ENCODE results near the gene WNK4. TPM values are rescaled to one million over a fixed set of nuclear protein-coding genes. Genes with fewer than 3 reads are reported as not detected.

Gene WNK4
- total RNA-seq, 1 experiment from 2014 or later: 1.5 TPM

DNA sequence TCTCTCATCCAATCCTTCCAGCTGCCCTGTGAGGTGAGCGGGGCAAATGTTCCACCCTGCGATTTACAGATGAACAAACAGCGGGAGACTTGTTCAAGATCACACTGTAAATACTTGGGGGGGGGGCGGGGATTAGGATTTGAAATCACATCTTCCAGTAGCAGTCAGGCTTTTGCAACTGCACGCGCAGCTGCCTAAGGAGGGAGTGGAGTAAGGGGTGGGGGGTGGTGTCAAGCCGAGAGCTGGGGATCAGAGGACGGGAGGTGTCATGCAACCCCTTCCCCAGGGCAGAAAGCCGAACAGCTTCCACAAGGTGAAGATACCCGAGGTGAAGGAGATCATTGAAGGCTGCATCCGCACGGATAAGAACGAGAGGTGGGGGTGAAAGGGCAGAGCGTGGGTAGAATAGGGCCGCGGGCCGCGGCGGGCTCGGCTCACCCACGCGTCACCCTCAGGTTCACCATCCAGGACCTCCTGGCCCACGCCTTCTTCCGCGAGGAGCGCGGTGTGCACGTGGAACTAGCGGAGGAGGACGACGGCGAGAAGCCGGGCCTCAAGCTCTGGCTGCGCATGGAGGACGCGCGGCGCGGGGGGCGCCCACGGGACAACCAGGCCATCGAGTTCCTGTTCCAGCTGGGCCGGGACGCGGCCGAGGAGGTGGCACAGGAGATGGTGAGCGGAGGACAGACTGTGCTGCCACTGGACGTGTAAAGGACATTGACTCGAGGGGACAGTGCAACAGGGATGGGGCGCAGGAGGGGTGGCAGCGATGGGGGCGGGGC is 4.6 kb downstream of the WNK4 start:
- no peak overlapping the region for H3K27ac Mint-ChIP-seq
- no peaks in the 10 kb centered on the region for H3K36me3 Mint-ChIP-seq
- H3K4me3 Mint-ChIP-seq: no peak overlapping the region
- POLR2A ChIA-PET: no interaction called here
- H3K9me3 Mint-ChIP-seq: no peaks in the 10 kb centered on the region
- CTCF ChIA-PET: interaction anchor here (1.2 to 2.8 kb wide), 2 partner anchors 22 to 207 kb away, joined by 3 to 10 read pairs; partner anchors contain the start of gene PSMC3IP
- ATAC-seq (no peak), DNase-seq (ENCODE audit: low spot score) (no peak)
- peaks cover 68% of the 10 kb centered on the region for H3K27me3 Mint-ChIP-seq (ENCODE audit: low read depth)
- TF ChIP-seq ELF4 (CRISPR knock-in tag; IDR thresholded peaks at IDR 0.05; ENCODE audit: low read depth): no peak
- no peak for TF ChIP-seq ZNF232 (CRISPR knock-in tag; IDR thresholded peaks at IDR 0.05)
- TF ChIP-seq, protein P1, sequence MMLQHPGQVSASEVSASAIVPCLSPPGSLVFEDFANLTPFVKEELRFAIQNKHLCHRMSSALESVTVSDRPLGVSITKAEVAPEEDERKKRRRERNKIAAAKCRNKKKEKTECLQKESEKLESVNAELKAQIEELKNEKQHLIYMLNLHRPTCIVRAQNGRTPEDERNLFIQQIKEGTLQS (CRISPR knock-in tag; conservative IDR thresholded peaks at IDR 0.05): no peak
- TF ChIP-seq, protein P2, sequence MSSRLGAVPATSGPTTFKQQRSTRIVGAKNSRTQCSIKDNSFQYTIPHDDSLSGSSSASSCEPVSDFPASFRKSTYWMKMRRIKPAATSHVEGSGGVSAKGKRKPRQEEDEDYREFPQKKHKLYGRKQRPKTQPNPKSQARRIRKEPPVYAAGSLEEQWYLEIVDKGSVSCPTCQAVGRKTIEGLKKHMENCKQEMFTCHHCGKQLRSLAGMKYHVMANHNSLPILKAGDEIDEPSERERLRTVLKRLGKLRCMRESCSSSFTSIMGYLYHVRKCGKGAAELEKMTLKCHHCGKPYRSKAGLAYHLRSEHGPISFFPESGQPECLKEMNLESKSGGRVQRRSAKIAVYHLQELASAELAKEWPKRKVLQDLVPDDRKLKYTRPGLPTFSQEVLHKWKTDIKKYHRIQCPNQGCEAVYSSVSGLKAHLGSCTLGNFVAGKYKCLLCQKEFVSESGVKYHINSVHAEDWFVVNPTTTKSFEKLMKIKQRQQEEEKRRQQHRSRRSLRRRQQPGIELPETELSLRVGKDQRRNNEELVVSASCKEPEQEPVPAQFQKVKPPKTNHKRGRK (CRISPR knock-in tag; IDR thresholded peaks at IDR 0.05; ENCODE audit: borderline replicate concordance): no peak
- peaks cover 13% of the 10 kb centered on the region for H3K4me1 Mint-ChIP-seq

DNA sequence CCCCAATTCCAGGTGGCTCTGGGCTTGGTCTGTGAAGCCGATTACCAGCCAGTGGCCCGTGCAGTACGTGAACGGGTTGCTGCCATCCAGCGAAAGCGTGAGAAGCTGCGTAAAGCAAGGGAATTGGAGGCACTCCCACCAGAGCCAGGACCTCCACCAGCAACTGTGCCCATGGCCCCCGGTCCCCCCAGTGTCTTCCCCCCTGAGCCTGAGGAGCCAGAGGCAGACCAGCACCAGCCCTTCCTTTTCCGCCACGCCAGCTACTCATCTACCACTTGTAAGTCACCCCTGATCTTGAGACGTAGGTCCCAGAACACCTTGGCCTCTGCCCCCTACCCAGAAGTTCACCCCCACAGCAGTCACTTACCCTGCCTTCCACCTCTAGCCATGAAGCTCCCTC is 6.9 kb downstream of the WNK4 start:
- no peak for TF ChIP-seq FOXJ3 (CRISPR knock-in tag; IDR thresholded peaks at IDR 0.05; ENCODE audit: borderline replicate concordance)
- TF ChIP-seq HMGA2 (CRISPR knock-in tag; IDR thresholded peaks at IDR 0.05): no peak
- TF ChIP-seq CREM (CRISPR knock-in tag; IDR thresholded peaks at IDR 0.05): no peak
- TF ChIP-seq MYBL2 (CRISPR knock-in tag; IDR thresholded peaks at IDR 0.05): no peak
- no peak for TF ChIP-seq ESRRA (CRISPR knock-in tag; IDR thresholded peaks at IDR 0.05; ENCODE audit: borderline replicate concordance)
- no peak for TF ChIP-seq ZBTB21 (CRISPR knock-in tag; IDR thresholded peaks at IDR 0.05; ENCODE audit: borderline replicate concordance)
- no peak for TF ChIP-seq TEAD4 (CRISPR knock-in tag; IDR thresholded peaks at IDR 0.05)
- TF ChIP-seq ZNF671 (CRISPR knock-in tag; IDR thresholded peaks at IDR 0.05): no peak
- no peak for TF ChIP-seq GRHL2 (CRISPR knock-in tag; IDR thresholded peaks at IDR 0.05; ENCODE audit: insufficient replicate concordance, severe bottlenecking)
- no peak for TF ChIP-seq IRF2 (CRISPR knock-in tag; IDR thresholded peaks at IDR 0.05; ENCODE audit: borderline replicate concordance, low read depth)
- no peak for TF ChIP-seq ZNF416 (CRISPR knock-in tag; IDR thresholded peaks at IDR 0.05)
- TF ChIP-seq ZNF219 (CRISPR knock-in tag; IDR thresholded peaks at IDR 0.05; ENCODE audit: borderline replicate concordance): no peak
- no peak for TF ChIP-seq ZNF396 (CRISPR knock-in tag; IDR thresholded peaks at IDR 0.05; ENCODE audit: borderline replicate concordance)
- no peak for TF ChIP-seq NFATC4 (CRISPR knock-in tag; IDR thresholded peaks at IDR 0.05)
- TF ChIP-seq, protein P3, sequence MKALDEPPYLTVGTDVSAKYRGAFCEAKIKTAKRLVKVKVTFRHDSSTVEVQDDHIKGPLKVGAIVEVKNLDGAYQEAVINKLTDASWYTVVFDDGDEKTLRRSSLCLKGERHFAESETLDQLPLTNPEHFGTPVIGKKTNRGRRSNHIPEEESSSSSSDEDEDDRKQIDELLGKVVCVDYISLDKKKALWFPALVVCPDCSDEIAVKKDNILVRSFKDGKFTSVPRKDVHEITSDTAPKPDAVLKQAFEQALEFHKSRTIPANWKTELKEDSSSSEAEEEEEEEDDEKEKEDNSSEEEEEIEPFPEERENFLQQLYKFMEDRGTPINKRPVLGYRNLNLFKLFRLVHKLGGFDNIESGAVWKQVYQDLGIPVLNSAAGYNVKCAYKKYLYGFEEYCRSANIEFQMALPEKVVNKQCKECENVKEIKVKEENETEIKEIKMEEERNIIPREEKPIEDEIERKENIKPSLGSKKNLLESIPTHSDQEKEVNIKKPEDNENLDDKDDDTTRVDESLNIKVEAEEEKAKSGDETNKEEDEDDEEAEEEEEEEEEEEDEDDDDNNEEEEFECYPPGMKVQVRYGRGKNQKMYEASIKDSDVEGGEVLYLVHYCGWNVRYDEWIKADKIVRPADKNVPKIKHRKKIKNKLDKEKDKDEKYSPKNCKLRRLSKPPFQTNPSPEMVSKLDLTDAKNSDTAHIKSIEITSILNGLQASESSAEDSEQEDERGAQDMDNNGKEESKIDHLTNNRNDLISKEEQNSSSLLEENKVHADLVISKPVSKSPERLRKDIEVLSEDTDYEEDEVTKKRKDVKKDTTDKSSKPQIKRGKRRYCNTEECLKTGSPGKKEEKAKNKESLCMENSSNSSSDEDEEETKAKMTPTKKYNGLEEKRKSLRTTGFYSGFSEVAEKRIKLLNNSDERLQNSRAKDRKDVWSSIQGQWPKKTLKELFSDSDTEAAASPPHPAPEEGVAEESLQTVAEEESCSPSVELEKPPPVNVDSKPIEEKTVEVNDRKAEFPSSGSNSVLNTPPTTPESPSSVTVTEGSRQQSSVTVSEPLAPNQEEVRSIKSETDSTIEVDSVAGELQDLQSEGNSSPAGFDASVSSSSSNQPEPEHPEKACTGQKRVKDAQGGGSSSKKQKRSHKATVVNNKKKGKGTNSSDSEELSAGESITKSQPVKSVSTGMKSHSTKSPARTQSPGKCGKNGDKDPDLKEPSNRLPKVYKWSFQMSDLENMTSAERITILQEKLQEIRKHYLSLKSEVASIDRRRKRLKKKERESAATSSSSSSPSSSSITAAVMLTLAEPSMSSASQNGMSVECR (CRISPR knock-in tag; IDR thresholded peaks at IDR 0.05; ENCODE audit: borderline replicate concordance): no peak
- TF ChIP-seq, protein P4, sequence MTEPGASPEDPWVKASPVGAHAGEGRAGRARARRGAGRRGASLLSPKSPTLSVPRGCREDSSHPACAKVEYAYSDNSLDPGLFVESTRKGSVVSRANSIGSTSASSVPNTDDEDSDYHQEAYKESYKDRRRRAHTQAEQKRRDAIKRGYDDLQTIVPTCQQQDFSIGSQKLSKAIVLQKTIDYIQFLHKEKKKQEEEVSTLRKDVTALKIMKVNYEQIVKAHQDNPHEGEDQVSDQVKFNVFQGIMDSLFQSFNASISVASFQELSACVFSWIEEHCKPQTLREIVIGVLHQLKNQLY (CRISPR knock-in tag; IDR thresholded peaks at IDR 0.05): no peak

More for the DNA sequence above, 6.9 kb downstream of the WNK4 start:
- Mint-ChIP-seq H3K27ac (no peak overlapping the region), H3K4me1 (peaks cover 8% of the 10 kb centered on the region), H3K4me3 (no peak overlapping the region), H3K36me3 (no peaks in the 10 kb centered on the region), H3K9me3 (no peaks in the 10 kb centered on the region), H3K27me3 (ENCODE audit: low read depth) (peaks cover 65% of the 10 kb centered on the region)
- DNase-seq (ENCODE audit: low spot score): no peak
- CTCF ChIA-PET: interaction anchor here (0.8 to 2.8 kb wide), 2 partner anchors 24 to 209 kb away, joined by 3 to 10 read pairs; partner anchors contain the start of gene PSMC3IP
- ATAC-seq: no peak
- POLR2A ChIA-PET: no interaction called here
